SU-DHL-6 (cell line): ENCODE data around the gene REPS2.

Source experiments
- CTCF ChIP-seq: fragments of 200-600 bp; sonication (generic); IDR thresholded peaks from one replicate; pipeline ENCODE4 v1.5.1; 2017; ENCODE audit warnings: antibody characterized with exemption, mild to moderate bottlenecking, low read length, moderate library complexity; ENCODE audit not compliant: insufficient read depth, poor library complexity, severe bottlenecking
- EZH2phosphoT487 ChIP-seq: fragments of 200-600 bp; sonication (generic), shearing (Covaris generic); conservative IDR thresholded peaks from 2 replicates; pipeline ENCODE4 v1.6.1; 2018; ENCODE audit warnings: mild to moderate bottlenecking, antibody characterized with exemption, low read length, moderate library complexity, mixed read lengths

DNA sequence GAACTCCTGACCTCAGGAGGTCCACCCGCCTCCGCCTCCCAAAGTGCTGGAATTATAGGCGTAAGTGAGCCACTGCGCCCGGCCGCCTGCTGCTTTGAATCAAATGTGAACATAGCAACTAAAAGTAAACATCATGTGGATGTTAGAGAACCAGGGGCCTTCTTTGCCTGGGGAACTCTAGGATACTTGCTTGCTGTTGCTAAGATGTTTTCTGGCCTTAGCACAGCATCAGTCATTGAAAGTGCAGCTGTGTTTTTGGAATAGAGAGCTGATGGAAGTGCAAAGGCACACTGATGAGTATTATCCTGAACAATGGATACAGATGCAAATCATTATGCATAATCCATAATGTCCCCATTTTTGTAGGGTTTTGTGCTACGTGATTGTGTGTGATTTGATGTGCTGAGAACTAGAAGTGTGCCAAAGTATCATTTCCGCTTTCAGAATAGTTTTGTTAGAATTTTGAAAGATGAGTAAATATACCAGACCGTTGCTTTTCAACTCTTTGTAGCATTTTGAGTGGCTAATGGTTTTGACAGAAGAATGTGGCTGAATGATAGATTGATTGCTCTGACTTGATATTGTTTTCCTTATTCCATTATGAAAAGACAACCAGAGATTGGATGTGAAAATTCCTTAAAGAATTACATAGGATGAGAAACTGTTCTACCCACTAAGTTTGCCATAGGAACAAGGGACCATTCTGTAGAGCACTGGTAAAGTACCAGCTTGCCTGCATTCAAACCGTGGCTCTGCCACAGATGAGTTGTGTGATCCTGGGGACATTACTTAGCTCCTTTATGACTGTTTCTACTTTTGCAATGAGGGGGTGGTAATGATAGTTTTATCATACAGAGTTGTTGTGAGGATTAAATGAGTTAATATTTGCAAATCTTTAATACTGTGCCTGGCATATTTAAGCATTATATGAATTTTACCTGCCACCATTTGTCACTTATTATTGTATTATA lies 74.7 kb downstream of the REPS2 start:
- TF ChIP-seq CTCF (no peak), EZH2phosphoT487 (no peak)
